Natural killer cell treated with Interleukin-12 subunit alpha and Interleukin-12 subunit beta and Interleukin-15 and Interleukin-18, amount 100 ng/mL, for 72 hours (primary cell): ENCODE data around the gene OLFML2A. TPM values are rescaled to one million over a fixed set of nuclear protein-coding genes. Genes with fewer than 3 reads are reported as not detected.

Experiments
- ATAC-seq, 2 donors: fragments of 150-1000 bp; cut with Tn5 transposase in 1 of 2; sonication (Bioruptor Pico), chemical (Tn5 transposase) in 1 of 2; 2 replicates each; pipeline ENCODE4 v1.10.0; 2021
- DNase-seq: peaks from one replicate; pipeline ENCODE4 v3.0.0; 2022; ENCODE audit warnings: low spot score
- H3K27ac Mint-ChIP-seq, 2 donors: 1 replicate in 1 of 2; 2 replicates in 1 of 2; pipeline ENCODE4 v1.8.0; 2022; ENCODE audit warnings: mixed read lengths in 2 of 2, mild to moderate bottlenecking in 1 of 2, moderate library complexity in 1 of 2
- H3K27me3 Mint-ChIP-seq, 2 donors: 1 replicate in 1 of 2; 2 replicates in 1 of 2; pipeline ENCODE4 v1.8.0; 2022; ENCODE audit warnings: mixed read lengths in 2 of 2
- H3K36me3 Mint-ChIP-seq: one replicate; pipeline ENCODE4 v1.8.0; 2022; ENCODE audit warnings: mixed read lengths
- H3K4me1 Mint-ChIP-seq, 2 donors: 1 replicate in 1 of 2; 2 replicates in 1 of 2; pipeline ENCODE4 v1.8.0; 2022; ENCODE audit warnings: low read depth in 2 of 2, mixed read lengths in 2 of 2, mild to moderate bottlenecking in 1 of 2
- H3K4me3 Mint-ChIP-seq: one replicate; pipeline ENCODE4 v1.8.0; 2022; ENCODE audit warnings: mixed read lengths
- H3K9me3 Mint-ChIP-seq: 2 replicates; pipeline ENCODE4 v1.8.0; 2022; ENCODE audit warnings: mixed read lengths
- total RNA-seq, 2 donors: library from RNA; stranded (reverse); gene quantifications; one replicate each; pipeline ENCODE4 v1.2.3, GENCODE V29; 2022

Gene OLFML2A
- total RNA-seq, 2 donors from 2014 or later, result not detected

DNA sequence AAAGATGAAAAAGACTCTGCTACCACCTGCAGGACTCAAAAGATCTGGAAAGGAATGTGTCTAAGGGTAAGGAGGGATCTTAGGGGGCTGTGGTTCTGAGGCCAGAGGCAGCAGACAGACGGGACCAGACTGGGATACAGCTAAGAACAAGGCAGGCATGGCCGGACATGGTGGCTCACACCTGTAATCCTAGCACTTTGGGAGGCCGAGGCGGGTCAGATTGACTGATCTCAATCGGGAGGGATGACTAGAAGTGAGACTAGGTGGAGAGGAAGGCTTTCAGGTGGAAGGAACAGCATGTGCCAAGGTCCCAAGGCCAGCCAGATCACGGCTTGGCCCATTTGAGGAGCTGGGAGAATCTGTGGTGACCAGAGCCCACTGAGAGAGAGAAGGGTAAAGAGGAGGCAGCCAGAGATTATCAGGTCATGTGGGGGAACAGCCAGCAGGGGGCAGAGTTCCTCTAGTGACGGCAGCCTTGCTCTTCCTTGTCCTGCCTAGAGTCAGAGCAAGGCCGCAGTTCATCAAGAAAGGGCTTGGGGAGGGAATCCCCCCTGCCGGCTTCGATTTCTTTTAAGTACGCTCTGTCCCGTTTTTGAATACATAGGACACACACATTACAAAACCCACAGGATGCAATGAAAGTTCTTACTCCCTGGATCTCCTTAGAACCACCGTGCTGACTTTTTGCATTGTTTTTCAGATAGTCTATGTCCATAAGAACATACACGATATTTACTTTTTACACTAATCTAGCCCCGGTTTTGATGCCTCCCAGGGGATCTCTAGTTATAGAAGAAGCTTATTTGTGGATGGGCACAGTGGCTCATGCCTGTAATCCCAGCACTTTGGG, 2.6 kb upstream of the OLFML2A start:
- Mint-ChIP-seq H3K4me3 (peak overlapping the region; percentile 13), H3K4me1 (peaks cover 28 to 39% of the 10 kb centered on the region in 2 donors)
- ATAC-seq, result no peak

GRCh38 chr9:124776618-124776953, 347 bp upstream of the OLFML2A start:
- Mint-ChIP-seq H3K9me3 (no peaks in the 10 kb centered on the region), H3K4me1 (peaks cover 18 to 24% of the 10 kb centered on the region in 2 donors), H3K27ac (peak overlapping the region in 1 of 2 donors; percentile 29), H3K27me3 (peaks cover 21 to 26% of the 10 kb centered on the region in 2 donors), H3K4me3 (peak overlapping the region; percentile 71), H3K36me3 (no peaks in the 10 kb centered on the region)
- no peak for DNase-seq
- no peak for ATAC-seq

More for the DNA sequence above, 2.6 kb upstream of the OLFML2A start:
- H3K27me3 Mint-ChIP-seq, result peaks cover 33 to 35% of the 10 kb centered on the region in 2 donors
- no peaks in the 10 kb centered on the region for H3K36me3 Mint-ChIP-seq
- DNase-seq, result peak; percentile 84
- peak overlapping the region in 1 of 2 donors; percentile 17 for H3K27ac Mint-ChIP-seq
- H3K9me3 Mint-ChIP-seq, result no peaks in the 10 kb centered on the region

- no peaks in the 10 kb centered on the region for H3K9me3 Mint-ChIP-seq
- no peak for DNase-seq
- ATAC-seq, result no peak
Measured at GRCh38 chr9:124778575-124779367, 1.8 kb downstream of the OLFML2A start.

DNA sequence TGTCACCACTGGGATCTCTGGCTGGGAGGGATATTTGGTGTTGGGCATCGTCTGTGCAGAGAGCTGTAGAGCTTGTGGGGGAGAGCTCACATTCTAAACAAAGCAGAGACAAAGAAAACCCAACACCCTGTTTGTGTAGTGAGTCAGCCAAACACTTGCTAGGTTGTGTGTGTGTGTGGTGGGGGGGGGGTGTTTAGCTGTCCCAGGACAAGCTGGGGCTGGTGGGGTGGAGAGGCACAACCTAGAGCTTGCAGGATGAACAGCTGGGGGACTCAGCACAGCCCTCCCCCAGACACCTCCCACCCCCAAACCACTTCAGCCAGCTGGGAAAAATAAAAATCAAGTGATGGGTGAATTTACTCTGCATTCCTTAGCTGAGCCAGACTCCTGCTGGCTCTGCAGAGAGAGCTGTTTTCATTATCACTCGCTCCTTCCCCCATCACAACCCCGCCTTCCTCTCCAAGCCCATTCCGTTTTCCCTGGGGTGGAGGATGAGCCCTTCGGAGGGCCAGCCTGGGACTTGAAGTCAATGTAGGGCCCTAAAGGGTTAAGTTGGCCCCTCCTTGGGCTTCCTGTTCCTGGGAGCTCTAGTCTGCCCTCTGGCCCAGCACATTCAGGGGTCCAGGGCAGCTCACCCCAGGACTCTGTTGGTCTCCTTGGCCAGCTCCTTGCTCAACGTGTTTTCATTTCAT, 2.6 kb downstream of the OLFML2A start:
- no peak for ATAC-seq
- no peak overlapping the region for H3K4me3 Mint-ChIP-seq
- no peak for DNase-seq
- no peak overlapping the region for H3K27ac Mint-ChIP-seq
- peaks cover 5 to 10% of the 10 kb centered on the region in 2 donors for H3K4me1 Mint-ChIP-seq
- peaks cover 14 to 15% of the 10 kb centered on the region in 2 donors for H3K27me3 Mint-ChIP-seq
- no peaks in the 10 kb centered on the region for H3K9me3 Mint-ChIP-seq
- H3K36me3 Mint-ChIP-seq, result no peaks in the 10 kb centered on the region

More at GRCh38 chr9:124778575-124779367, 1.8 kb downstream of the OLFML2A start:
- Mint-ChIP-seq H3K36me3 (no peaks in the 10 kb centered on the region), H3K4me3 (no peak overlapping the region), H3K4me1 (peaks cover 10 to 15% of the 10 kb centered on the region in 2 donors), H3K27me3 (peaks cover 14 to 20% of the 10 kb centered on the region in 2 donors), H3K27ac (no peak overlapping the region)

DNA sequence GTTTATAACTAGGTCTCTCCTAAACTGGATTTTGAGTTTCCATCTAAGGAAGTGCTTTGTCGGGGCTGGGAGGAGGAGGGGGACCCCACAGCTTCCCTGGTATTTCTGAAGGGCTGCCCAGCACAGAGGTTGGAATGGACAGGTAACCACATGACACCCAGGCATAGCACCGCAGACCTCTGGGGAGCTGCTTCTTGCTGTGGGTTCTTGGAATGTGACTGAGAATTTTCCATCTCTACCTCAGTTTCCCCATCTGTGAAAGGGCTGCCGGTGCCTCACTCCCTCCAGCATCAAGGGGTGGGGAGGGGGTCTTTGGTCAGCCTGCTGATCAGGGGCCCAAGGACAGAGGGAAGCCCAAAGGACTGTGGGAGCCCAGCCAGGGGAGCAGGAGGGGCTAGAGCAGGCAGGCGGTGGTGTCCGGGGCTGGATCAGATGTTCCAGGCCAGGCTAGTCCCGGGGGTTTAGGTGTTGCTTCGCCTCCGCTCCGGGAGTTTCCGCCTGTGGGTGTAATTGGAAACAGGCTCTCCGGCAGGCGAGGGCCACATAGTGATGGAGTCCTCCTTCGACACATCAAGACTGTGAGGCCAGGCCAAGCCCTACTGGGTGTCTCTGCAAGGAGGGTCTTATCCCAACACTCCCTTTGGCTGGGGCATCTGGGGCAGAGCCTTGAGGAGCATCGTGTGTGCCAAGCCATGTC, 3.3 kb downstream of the OLFML2A start:
- Mint-ChIP-seq H3K4me1 (peaks cover 5 to 10% of the 10 kb centered on the region in 2 donors), H3K4me3 (no peak overlapping the region), H3K36me3 (no peaks in the 10 kb centered on the region), H3K27ac (no peak overlapping the region), H3K9me3 (no peaks in the 10 kb centered on the region), H3K27me3 (peaks cover 13 to 14% of the 10 kb centered on the region in 2 donors)
- no peak for DNase-seq
- ATAC-seq, result no peak

DNA sequence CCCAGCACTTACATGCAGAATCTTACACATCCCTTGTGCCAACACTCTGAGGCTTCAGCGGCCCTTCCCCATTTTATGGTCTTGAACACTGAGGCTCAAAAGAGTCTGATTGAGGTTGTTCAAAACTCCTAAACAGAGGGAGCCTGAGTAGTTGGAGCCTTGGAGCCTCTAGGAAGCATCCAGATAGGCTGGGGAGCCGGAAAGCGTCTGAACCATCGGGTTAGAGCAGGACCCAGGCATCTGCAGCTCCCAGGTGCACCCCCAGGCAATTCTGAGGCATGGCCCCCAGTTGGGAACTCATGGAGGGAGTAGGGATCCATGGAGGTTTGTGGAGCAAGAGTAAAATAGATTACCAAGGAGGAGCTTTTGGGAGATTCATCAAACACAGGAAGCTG, 3.8 kb downstream of the OLFML2A start:
- no peak for DNase-seq
- H3K9me3 Mint-ChIP-seq, result no peaks in the 10 kb centered on the region

DNA sequence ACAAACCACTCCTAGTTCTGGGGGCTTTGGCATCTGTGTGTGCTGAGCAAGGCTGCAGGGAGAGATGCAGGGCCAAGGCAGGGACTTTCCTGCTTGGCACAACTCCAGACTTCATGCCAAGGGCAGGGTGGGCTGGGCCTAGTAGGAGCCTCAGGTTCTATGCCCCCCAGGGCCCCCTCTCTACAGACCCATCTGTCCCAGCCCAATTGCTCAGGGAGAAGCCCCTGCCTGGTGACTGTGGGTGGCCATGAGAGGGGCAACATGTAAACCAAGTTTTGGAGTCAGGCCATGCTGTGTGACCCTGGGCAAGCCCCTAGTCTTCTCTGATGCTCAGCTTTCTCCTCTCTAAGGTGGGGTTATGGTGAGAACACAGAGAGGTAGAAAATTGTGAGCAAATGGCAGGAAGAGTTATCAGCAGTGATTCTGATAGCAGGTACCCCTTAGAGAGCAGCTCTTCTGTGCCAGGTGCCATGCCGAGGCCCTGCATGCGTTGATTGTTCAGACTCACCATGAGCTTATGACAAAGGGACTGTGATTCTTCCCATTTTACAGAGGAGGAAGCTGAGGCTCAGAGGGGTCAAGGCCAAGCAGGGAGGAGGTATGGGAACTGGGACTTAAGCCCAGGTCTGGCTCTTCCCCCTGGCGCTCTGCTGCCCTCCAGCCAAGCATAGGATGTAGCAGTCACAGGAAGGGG, 5.2 kb downstream of the OLFML2A start:
- no peaks in the 10 kb centered on the region for H3K4me1 Mint-ChIP-seq
- H3K27ac Mint-ChIP-seq, result no peak overlapping the region
- H3K9me3 Mint-ChIP-seq, result no peaks in the 10 kb centered on the region
- H3K27me3 Mint-ChIP-seq, result peaks cover 0 to 5% of the 10 kb centered on the region in 2 donors
- ATAC-seq, result peak in 1 of 2 donors; percentile 33
- DNase-seq, result no peak
- no peak overlapping the region for H3K4me3 Mint-ChIP-seq
- no peaks in the 10 kb centered on the region for H3K36me3 Mint-ChIP-seq

More for the DNA sequence above, 3.8 kb downstream of the OLFML2A start:
- no peak for ATAC-seq
- Mint-ChIP-seq H3K27me3 (peaks cover 10 to 11% of the 10 kb centered on the region in 2 donors), H3K4me1 (peaks cover 5 to 9% of the 10 kb centered on the region in 2 donors), H3K4me3 (no peak overlapping the region), H3K27ac (no peak overlapping the region), H3K36me3 (no peaks in the 10 kb centered on the region)

DNA sequence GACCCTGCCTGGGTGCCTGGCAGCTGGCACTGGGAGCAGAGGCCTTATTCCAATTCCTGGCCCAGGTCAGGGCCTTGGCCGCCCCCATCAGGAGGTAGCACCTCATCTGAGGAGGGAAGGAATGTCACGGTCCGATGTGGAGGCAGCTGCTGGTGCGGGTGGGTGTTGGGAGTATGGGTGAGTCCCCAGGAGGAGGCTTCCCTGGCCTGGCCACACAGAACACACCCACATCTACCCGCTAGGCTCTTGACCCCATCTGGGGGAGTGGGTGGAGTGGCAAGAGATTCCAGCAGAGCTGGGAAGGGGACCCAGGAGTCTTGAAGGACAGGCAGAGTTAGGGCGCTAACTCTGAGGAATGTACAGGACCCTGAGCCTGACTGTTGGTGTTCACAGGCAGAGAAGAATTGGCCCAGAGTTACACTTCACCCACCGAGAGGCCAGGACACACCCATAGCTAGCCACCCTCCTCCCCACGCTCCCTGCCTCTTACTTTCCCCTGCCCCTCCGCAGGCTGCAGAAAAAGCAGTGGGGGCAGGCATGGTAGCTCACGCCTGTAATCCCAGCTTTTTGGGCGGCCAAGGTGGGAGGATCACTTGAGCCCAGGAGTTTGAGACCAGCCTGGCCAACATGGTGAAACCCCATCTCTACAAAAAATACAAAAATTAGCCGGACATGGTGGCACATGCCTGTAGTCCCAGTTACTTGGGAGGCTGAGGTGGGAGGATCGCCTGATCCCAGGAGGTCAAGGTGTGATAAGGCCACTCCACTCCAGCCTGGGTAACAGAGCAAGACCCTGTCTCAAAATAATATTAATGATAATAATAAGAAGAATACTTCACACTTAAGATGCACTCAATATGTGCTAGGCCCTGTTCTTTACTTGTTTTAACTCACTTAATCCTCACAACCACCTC, 6.0 kb downstream of the OLFML2A start:
- no peaks in the 10 kb centered on the region for H3K9me3 Mint-ChIP-seq
- H3K36me3 Mint-ChIP-seq, result no peaks in the 10 kb centered on the region
- H3K4me1 Mint-ChIP-seq, result no peaks in the 10 kb centered on the region
- no peak overlapping the region for H3K27ac Mint-ChIP-seq
- peak in 1 of 2 donors; percentile 57 for ATAC-seq
- H3K27me3 Mint-ChIP-seq, result peaks cover 0 to 5% of the 10 kb centered on the region in 2 donors
- H3K4me3 Mint-ChIP-seq, result no peak overlapping the region
- DNase-seq, result no peak

DNA sequence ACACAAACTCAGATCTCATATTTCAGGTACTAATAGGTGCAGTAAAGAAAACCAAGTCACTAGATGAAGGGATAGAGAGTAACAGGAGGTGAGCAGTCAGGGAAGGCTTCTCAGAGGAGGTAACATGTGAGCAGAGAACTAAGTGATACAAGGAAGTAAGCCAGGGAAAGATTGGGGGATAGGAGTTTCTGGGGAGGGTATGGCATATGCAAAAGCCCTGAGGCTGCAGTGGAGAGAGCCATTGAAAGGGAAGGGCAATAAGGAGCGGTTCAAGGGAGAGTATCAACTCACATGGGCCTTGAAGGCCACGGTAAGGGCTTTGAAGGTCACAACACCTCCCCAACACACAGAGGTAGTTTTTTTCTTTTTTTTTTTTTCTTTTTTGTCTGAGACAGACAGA, 6.9 kb downstream of the OLFML2A start:
- peaks cover 0 to 5% of the 10 kb centered on the region in 2 donors for H3K27me3 Mint-ChIP-seq
- no peaks in the 10 kb centered on the region for H3K9me3 Mint-ChIP-seq
- H3K36me3 Mint-ChIP-seq, result no peaks in the 10 kb centered on the region
- no peak for DNase-seq
- ATAC-seq, result no peak
- no peak overlapping the region for H3K27ac Mint-ChIP-seq
- no peak overlapping the region for H3K4me3 Mint-ChIP-seq
- no peaks in the 10 kb centered on the region for H3K4me1 Mint-ChIP-seq

GRCh38 chr9:124784509-124784908, 7.6 kb downstream of the OLFML2A start:
- no peaks in the 10 kb centered on the region for H3K9me3 Mint-ChIP-seq
- DNase-seq, result no peak
- peaks cover 0 to 2% of the 10 kb centered on the region in 2 donors for H3K27me3 Mint-ChIP-seq
- no peak overlapping the region for H3K27ac Mint-ChIP-seq
- ATAC-seq, result no peak
- H3K4me1 Mint-ChIP-seq, result no peaks in the 10 kb centered on the region
- no peak overlapping the region for H3K4me3 Mint-ChIP-seq
- H3K36me3 Mint-ChIP-seq, result no peaks in the 10 kb centered on the region

- Mint-ChIP-seq H3K4me3 (no peak overlapping the region), H3K27ac (no peak overlapping the region), H3K4me1 (no peaks in the 10 kb centered on the region), H3K9me3 (no peaks in the 10 kb centered on the region), H3K36me3 (no peaks in the 10 kb centered on the region), H3K27me3 (peaks cover 0 to 2% of the 10 kb centered on the region in 2 donors)
- peak; percentile 40 for DNase-seq
- ATAC-seq, result no peak
Measured at GRCh38 chr9:124786881-124787573, 10.1 kb downstream of the OLFML2A start.
